NOMO-1 treated with dmso at 0.1 percent for 144 hours (cell line): ENCODE measurements around the gene KRTAP22-2.

Experiments used
- DNase-seq: peaks from one replicate; lab custom pipeline; 2025; ENCODE audit not compliant: unreplicated experiment; lab: John Stamatoyannopoulos, UW

Gene KRTAP22-2

DNA sequence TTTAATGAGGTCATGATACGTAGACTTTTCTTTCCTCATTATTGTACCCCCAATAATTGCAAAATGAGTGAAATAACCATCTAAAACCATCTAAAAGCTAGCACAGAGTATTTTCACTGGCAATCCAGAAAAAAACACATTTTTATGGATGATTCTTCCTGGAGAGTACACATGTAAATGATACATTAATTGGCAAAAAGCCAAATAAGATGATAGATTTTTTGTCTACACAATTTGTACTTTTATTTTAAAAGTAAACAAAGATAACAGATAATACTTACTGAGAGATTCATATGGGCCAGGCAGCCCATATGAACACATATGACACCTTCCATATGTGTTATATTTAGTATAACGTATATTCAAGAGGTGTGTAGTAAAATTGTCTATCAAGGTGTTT is 26.6 kb downstream of the KRTAP22-2 start:
- no peak for DNase-seq

DNA sequence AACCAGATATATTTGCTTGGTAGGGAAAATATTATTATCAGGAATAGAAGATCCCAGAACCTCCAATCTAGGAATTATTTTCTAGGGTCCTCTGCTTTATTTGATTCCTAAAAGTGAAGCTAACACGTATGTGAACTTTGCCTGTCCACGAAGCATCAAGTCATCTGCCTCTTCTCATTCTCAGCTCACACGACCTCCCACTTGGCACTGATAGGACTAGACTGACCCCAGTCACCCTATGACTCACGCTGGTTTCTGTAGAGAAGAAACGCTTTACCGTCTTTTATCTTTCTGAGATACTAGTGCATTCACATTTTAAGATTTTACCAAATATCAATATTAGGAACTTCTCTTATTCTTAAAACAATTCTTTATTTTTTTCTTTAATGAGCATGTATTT is 27.1 kb downstream of the KRTAP22-2 start:
- DNase-seq, result no peak

- no peak for DNase-seq
These were observed 28.2 kb downstream of the KRTAP22-2 start for GRCh38 chr21:30561957-30562356.

- DNase-seq, result no peak
These were observed 28.8 kb downstream of the KRTAP22-2 start, which contains the start of gene KRTAP19-7 for GRCh38 chr21:30561264-30561895. Gene KRTAP19-7 (minus strand): TSS chr21:30561314. CDS start chr21:30561289, 25 bp downstream.

DNA sequence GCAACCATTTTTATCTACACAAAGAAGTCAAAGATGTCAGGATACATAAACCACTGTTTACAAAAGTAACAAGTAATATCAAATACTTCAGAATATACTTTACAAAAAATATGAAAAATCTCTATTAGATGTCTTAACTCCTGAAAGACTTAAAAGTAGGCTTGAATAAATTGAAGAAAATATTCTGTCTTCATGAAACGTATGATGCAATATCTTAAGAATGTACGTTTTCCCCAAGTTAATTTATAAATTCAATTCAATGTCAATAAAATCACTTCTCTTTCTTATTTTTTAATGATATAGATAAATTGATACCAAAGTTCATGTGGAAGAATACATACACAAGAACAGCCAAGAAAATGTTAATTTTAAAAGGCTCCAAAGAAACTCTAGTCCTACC is 35.1 kb downstream of the KRTAP22-2 start:
- DNase-seq, result no peak

DNA sequence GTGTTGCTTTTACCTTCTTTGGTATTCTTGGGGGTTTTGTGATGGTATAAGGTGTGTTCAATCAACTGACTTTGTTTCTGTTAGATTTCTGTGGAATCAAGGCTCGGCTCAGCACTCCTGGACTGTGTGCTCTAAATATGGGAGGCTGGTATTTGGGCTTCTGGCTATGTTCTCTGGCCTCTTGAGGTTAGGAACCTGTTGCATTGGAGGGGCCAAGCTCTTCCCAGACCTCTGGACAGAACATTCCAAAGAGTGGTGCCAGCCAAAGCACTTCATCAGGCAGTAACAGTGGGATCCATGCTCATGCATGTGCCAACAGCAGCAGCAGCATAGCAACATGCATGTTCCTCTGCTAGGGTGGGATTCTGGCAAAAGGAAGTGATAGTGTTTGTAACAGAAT is 37.4 kb downstream of the KRTAP22-2 start:
- DNase-seq, result no peak

GRCh38 chr21:30541764-30542163 is 48.4 kb downstream of the KRTAP22-2 start, which contains the start of gene KRTAP19-6:
Gene KRTAP19-6 (minus strand): TSS chr21:30541864. CDS start chr21:30541833, 31 bp downstream.
- DNase-seq, result no peak
